ENCODE data around the gene KEAP1. TPM values are rescaled to one million over a fixed set of nuclear protein-coding genes. Genes with fewer than 3 reads are reported as not detected.

The KEAP1 gene
- total and polyA plus RNA-seq, 2 of the 8 experiments (the other 6 are each of a cell fraction or from before 2014, with no cell fraction given), result 80.6 to 106 TPM

DNA sequence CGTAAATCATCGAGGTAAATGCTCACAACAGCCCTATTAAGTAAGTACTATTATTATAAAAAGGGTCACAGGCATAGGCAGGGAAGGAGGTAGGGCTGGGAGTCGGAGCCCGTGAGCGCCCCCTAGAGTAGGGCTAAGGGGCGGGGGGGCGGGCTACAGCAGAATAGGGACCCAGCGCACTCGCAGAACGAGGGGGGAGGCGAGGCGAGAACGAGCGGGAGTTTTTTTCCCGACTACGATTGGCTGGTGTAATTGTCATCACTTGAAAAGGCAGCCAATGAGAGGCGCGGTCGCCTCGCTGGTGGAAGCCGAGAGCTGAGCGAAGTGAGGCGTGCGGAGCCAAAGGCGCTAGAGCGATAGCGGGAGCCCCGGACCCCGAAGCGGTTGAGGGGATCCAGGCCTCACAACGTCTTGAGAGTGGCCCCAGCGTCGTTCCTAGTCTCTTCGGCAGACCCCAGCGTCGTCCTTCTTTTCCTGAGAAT, 24.2 kb downstream of the KEAP1 start (continued):
- TF ChIP-seq CTCF (IDR thresholded peaks at IDR 0.05; ENCODE audit: control extremely low read depth in 1 of 3, insufficient read depth in 1 of 3, low read depth in 1 of 3, low read length in 3 of 3) (peak; percentile 43 to 61 (median 51)), RAD21 (IDR thresholded peaks at IDR 0.05 in 1 of 2, conservative IDR thresholded peaks at IDR 0.05 in 1 of 2; ENCODE audit: low read depth in 2 of 2, low read length in 2 of 2) (peak in 1 of 2 experiments; percentile 36; a peak in 2 of 4 replicates)

Data from H1 (cell line).